Measurements from ENCODE around the gene GINS3. TPM values are rescaled to one million over a fixed set of nuclear protein-coding genes. Genes with fewer than 3 reads are reported as not detected.

GINS3 gene
- total RNA-seq, 2 experiments from 2014 or later = 49.1 to 50.5 TPM

- no peak for DNase-seq (ENCODE audit: low spot score)
- TF ChIP-seq CTCF (conservative IDR thresholded peaks at IDR 0.05; ENCODE audit: low read length) (no peak), EZH2phosphoT487 (IDR thresholded peaks at IDR 0.05; ENCODE audit: borderline replicate concordance, low read depth, low read length) (no peak)
- Histone ChIP-seq H3K4me1 (ENCODE audit: insufficient read depth, low read length, poor library complexity, severe bottlenecking) (peaks cover 7% of the 10 kb centered on the region), H2AFZ (ENCODE audit: low read length) (no peak overlapping the region), H3K27ac (ENCODE audit: low read depth, low read length, poor library complexity, severe bottlenecking) (no peak overlapping the region), H3K9me2 (ENCODE audit: insufficient read depth, low read length) (no peaks in the 10 kb centered on the region), H3K9me3 (ENCODE audit: low read length) (no peaks in the 10 kb centered on the region), H3K4me2 (ENCODE audit: low read length) (no peak overlapping the region), H3K36me3 (ENCODE audit: insufficient read depth, low read length) (peaks cover 25% of the 10 kb centered on the region), H3K4me3 (ENCODE audit: low read depth, low read length, poor library complexity, severe bottlenecking) (no peak overlapping the region), H4K20me1 (ENCODE audit: insufficient read depth, low read length) (no peaks in the 10 kb centered on the region), H3K79me2 (ENCODE audit: insufficient read depth, low read depth, low read length) (no peaks in the 10 kb centered on the region)
- no TSS peak for BruUV-seq (replicated peaks)
- intact Hi-C loops (cut with micrococcal nuclease; ENCODE audit: unreplicated experiment) = no loop called here
- CTCF ChIA-PET (ENCODE audit: unreplicated experiment) = no interaction called here
- POLR2A ChIA-PET = interaction anchor here (0.6 kb wide), 1 partner anchor 8 kb away, joined by 5 read pairs; no protein-coding TSS in a partner anchor
Observed at GRCh38 chr16:58449306-58449705, 57.0 kb downstream of the GINS3 start.

- CTCF ChIA-PET (ENCODE audit: unreplicated experiment) = no interaction called here
Observed at GRCh38 chr16:58449768-58450167, 57.5 kb downstream of the GINS3 start.

More at GRCh38 chr16:58449768-58450167, 57.5 kb downstream of the GINS3 start:
- no TSS peak for BruUV-seq (replicated peaks)
- POLR2A ChIA-PET = no interaction called here
- Histone ChIP-seq H3K4me2 (ENCODE audit: low read length) (no peak overlapping the region), H3K4me3 (ENCODE audit: low read depth, low read length, poor library complexity, severe bottlenecking) (no peak overlapping the region), H4K20me1 (ENCODE audit: insufficient read depth, low read length) (no peaks in the 10 kb centered on the region), H3K27ac (ENCODE audit: low read depth, low read length, poor library complexity, severe bottlenecking) (no peak overlapping the region), H3K9me2 (ENCODE audit: insufficient read depth, low read length) (no peaks in the 10 kb centered on the region), H3K36me3 (ENCODE audit: insufficient read depth, low read length) (peaks cover 21% of the 10 kb centered on the region), H3K79me2 (ENCODE audit: insufficient read depth, low read depth, low read length) (no peaks in the 10 kb centered on the region), H2AFZ (ENCODE audit: low read length) (no peak overlapping the region), H3K4me1 (ENCODE audit: insufficient read depth, low read length, poor library complexity, severe bottlenecking) (peaks cover 7% of the 10 kb centered on the region), H3K9me3 (ENCODE audit: low read length) (no peaks in the 10 kb centered on the region)
- no peak for TF ChIP-seq EZH2phosphoT487 (IDR thresholded peaks at IDR 0.05; ENCODE audit: borderline replicate concordance, low read depth, low read length)
- TF ChIP-seq CTCF (conservative IDR thresholded peaks at IDR 0.05; ENCODE audit: low read length) = no peak
- intact Hi-C loops (cut with micrococcal nuclease; ENCODE audit: unreplicated experiment) = no loop called here
- DNase-seq (ENCODE audit: low spot score) = no peak
